PC-3 (cell line): ENCODE data around the gene PITX3. TPM values are rescaled to one million over a fixed set of nuclear protein-coding genes. Genes with fewer than 3 reads are reported as not detected.
A peak's percentile ranks its signal among the peaks of the same experiment; 100 is the strongest.

Source experiments
- ATAC-seq: fragments of 200-7000 bp; cut with Tn5 transposase; 2 replicates; pipeline ENCODE4 v1.9.1; 2020; ENCODE audit warnings: mild to moderate bottlenecking, moderate library complexity
- BruUV-seq: library from RNA; stranded (reverse); fragments of 400-500 nt; replicated peaks from 2 replicates; lab custom pipeline; 2021; lab: Mats Ljungman, UMichigan
- CTCF ChIA-PET: fragments of 300-600 bp; sonication (Branson Sonifier 250); formaldehyde crosslinking; loops from one replicate; lab custom pipeline; 2022; ENCODE audit warnings: antibody characterized with exemption; lab: Charles Lee
- POLR2A ChIA-PET: fragments of 300-600 bp; sonication (Branson Sonifier 250); formaldehyde crosslinking; loops from one replicate; lab custom pipeline; 2022; ENCODE audit warnings: antibody characterized with exemption; ENCODE audit not compliant: unreplicated experiment; lab: Charles Lee
- DNase-seq: peaks from one replicate; pipeline ENCODE4 v3.0.0-alpha.2; 2015
- H2AFZ ChIP-seq: fragments of 300-600 bp; sonication (generic); 2 replicates; pipeline ENCODE4 v1.6.0; 2016; ENCODE audit warnings: antibody characterized with exemption, low read length
- H3F3A ChIP-seq: fragments of 300-600 bp; sonication (generic); one replicate; pipeline ENCODE4 v1.6.0; 2017; ENCODE audit warnings: antibody characterized with exemption, low read length, control low read depth, mild to moderate bottlenecking; ENCODE audit not compliant: unreplicated experiment
- H3K27ac ChIP-seq: fragments of 300-600 bp; sonication (generic); 2 replicates; pipeline ENCODE4 v1.5.1; 2016; ENCODE audit warnings: mild to moderate bottlenecking, low read length
- H3K27me3 ChIP-seq: fragments of 300-600 bp; sonication (generic); 2 replicates; pipeline ENCODE4 v1.6.1; 2016; ENCODE audit warnings: low read length, mixed read lengths
- H3K36me3 ChIP-seq: fragments of 300-600 bp; sonication (generic); 2 replicates; pipeline ENCODE4 v1.6.1; 2016; ENCODE audit warnings: low read depth, mixed run types, low read length, mixed read lengths
- H3K4me1 ChIP-seq: fragments of 300-600 bp; sonication (generic); 2 replicates; pipeline ENCODE4 v1.5.1; 2016; ENCODE audit warnings: low read length; ENCODE audit not compliant: insufficient read depth
- H3K4me2 ChIP-seq: fragments of 300-600 bp; sonication (generic); 2 replicates; pipeline ENCODE4 v1.6.0; 2016; ENCODE audit warnings: low read length
- H3K4me3 ChIP-seq: fragments of 300-600 bp; sonication (generic); 2 replicates; pipeline ENCODE4 v1.5.1; 2016; ENCODE audit warnings: mild to moderate bottlenecking, low read length, mixed read lengths
- H3K79me2 ChIP-seq: fragments of 300-600 bp; sonication (generic); 2 replicates; pipeline ENCODE4 v1.6.1; 2017; ENCODE audit warnings: low read length, mixed read lengths
- H3K9ac ChIP-seq: fragments of 300-600 bp; sonication (generic); 2 replicates; pipeline ENCODE4 v1.6.0; 2016; ENCODE audit warnings: mild to moderate bottlenecking, low read length
- H3K9me2 ChIP-seq: fragments of 300-600 bp; sonication (generic); replicated peaks from 2 replicates; pipeline ENCODE4 v1.6.1; 2016; ENCODE audit warnings: mixed run types, low read length, mixed read lengths
- H3K9me3 ChIP-seq: fragments of 300-600 bp; sonication (generic); 2 replicates; pipeline ENCODE4 v1.6.1; 2016; ENCODE audit warnings: low read length, mixed read lengths
- H4K20me1 ChIP-seq: fragments of 300-600 bp; sonication (generic); 2 replicates; pipeline ENCODE4 v1.6.1; 2016; ENCODE audit warnings: low read length, mixed read lengths
- EZH2 ChIP-seq: fragments of 300-600 bp; sonication (generic); IDR thresholded peaks from one replicate; pipeline ENCODE4 v1.6.1; 2017; ENCODE audit warnings: antibody characterized with exemption, mild to moderate bottlenecking, low read length; ENCODE audit not compliant: unreplicated experiment
- EZH2phosphoT487 ChIP-seq: fragments of 300-600 bp; sonication (generic); IDR thresholded peaks from 2 replicates; pipeline ENCODE4 v1.6.1; 2018; ENCODE audit warnings: mild to moderate bottlenecking, antibody characterized with exemption, low read length, borderline replicate concordance
- intact Hi-C: fragments of 100-400 bp; cut with micrococcal nuclease; formaldehyde crosslinking; loops from 2 replicates; pipeline ENCODE4 v1.9.0; 2023
- total RNA-seq: library from RNA; depleted of rRNA; stranded (reverse); fragments of >200 nt; gene quantifications from 2 replicates; pipeline ENCODE4 v1.2.3, GENCODE V29; 2014
- TF ChIP-seq, protein P1 (sequence below): fragments of 300-600 bp; sonication (generic); conservative IDR thresholded peaks from 2 replicates; pipeline ENCODE4 v1.5.1; 2017; ENCODE audit warnings: antibody characterized with exemption, low read depth, mild to moderate bottlenecking, low read length

The PITX3 gene
- total RNA-seq, 1 experiment from 2014 or later = not detected

DNA sequence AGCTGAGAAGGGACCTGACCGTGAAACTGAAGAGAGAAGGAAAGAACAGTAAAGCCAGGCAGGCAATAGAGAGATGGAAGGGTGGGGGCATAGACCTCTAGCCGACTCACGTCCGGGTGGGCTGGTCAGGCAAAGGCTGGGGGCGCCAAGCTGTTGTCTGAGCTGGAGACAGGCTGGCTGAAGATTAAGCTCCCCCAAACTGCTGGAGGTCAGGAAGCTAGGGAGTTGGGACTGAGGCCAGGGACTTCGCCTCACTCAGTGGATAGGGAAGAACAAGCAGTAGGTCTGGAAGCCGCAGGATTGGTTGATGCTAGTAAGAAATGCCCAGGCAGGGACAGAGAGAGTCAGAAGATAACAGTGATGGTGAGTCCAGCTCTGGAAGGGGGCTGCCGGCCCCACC lies 5.3 kb downstream of the PITX3 start:
- no peak for ATAC-seq
- H3F3A ChIP-seq = no peaks in the 10 kb centered on the region
- peaks cover 8% of the 10 kb centered on the region for H3K4me1 ChIP-seq
- no peaks in the 10 kb centered on the region for H3K36me3 ChIP-seq
- no peaks in the 10 kb centered on the region for H4K20me1 ChIP-seq
- no peak overlapping the region for H3K4me2 ChIP-seq
- ChIA-PET POLR2A (interaction anchor here (1.0 kb wide), 1 partner anchor 9 kb away, joined by 4 read pairs; the partner anchor contains the start of gene GBF1), CTCF (interaction anchor here (0.6 kb wide), 1 partner anchor 150 kb away, joined by 3 read pairs; no protein-coding TSS in a partner anchor)
- no peak for DNase-seq
- no peak overlapping the region for H2AFZ ChIP-seq
- H3K9me3 ChIP-seq = no peaks in the 10 kb centered on the region
- H3K9me2 ChIP-seq = no peaks in the 10 kb centered on the region
- no peak overlapping the region for H3K9ac ChIP-seq
- intact Hi-C loops = no loop called here
- BruUV-seq = no TSS peak
- TF ChIP-seq EZH2 = no peak
- TF ChIP-seq EZH2phosphoT487 = no peak
- TF ChIP-seq, protein P1, sequence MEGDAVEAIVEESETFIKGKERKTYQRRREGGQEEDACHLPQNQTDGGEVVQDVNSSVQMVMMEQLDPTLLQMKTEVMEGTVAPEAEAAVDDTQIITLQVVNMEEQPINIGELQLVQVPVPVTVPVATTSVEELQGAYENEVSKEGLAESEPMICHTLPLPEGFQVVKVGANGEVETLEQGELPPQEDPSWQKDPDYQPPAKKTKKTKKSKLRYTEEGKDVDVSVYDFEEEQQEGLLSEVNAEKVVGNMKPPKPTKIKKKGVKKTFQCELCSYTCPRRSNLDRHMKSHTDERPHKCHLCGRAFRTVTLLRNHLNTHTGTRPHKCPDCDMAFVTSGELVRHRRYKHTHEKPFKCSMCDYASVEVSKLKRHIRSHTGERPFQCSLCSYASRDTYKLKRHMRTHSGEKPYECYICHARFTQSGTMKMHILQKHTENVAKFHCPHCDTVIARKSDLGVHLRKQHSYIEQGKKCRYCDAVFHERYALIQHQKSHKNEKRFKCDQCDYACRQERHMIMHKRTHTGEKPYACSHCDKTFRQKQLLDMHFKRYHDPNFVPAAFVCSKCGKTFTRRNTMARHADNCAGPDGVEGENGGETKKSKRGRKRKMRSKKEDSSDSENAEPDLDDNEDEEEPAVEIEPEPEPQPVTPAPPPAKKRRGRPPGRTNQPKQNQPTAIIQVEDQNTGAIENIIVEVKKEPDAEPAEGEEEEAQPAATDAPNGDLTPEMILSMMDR = no peak
- no peaks in the 10 kb centered on the region for H3K79me2 ChIP-seq
- H3K27ac ChIP-seq = no peak overlapping the region
- peaks cover 2% of the 10 kb centered on the region; the same call in 1 of the 2 replicates for H3K27me3 ChIP-seq
- no peak overlapping the region for H3K4me3 ChIP-seq

DNA sequence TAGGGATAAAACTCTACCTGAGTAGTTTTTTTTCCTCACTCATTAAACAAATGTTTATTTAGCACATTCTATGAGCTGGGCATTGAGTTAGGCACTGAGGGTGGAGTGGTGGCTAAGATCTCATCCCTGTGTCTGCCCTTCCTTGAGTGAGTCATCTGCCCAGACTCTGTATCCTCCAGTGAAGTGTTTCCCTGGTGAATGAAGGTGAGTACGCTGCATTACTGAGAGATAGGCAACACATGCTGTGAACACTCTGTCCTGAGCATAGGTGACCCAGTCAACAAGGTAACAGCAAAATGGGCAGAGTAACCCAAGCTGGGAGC lies 5.8 kb downstream of the PITX3 start:
- Histone ChIP-seq H3K4me3 (no peak overlapping the region), H3K4me1 (peaks cover 8% of the 10 kb centered on the region), H3K36me3 (no peaks in the 10 kb centered on the region), H3K4me2 (no peak overlapping the region), H3K9me2 (no peaks in the 10 kb centered on the region), H3K79me2 (no peaks in the 10 kb centered on the region), H3K9me3 (no peaks in the 10 kb centered on the region), H2AFZ (no peak overlapping the region), H3K27ac (no peak overlapping the region), H3K27me3 (peaks cover 4% of the 10 kb centered on the region; the same call in 1 of the 2 replicates), H4K20me1 (no peaks in the 10 kb centered on the region), H3F3A (no peaks in the 10 kb centered on the region), H3K9ac (no peak overlapping the region)
- no TSS peak for BruUV-seq
- CTCF ChIA-PET = interaction anchor here (0.6 kb wide), 1 partner anchor 150 kb away, joined by 3 read pairs; no protein-coding TSS in a partner anchor
- peak; percentile 69 for DNase-seq
- TF ChIP-seq, protein P1 = no peak
- TF ChIP-seq EZH2 = no peak
- no peak for TF ChIP-seq EZH2phosphoT487
- intact Hi-C loops = no loop called here
- POLR2A ChIA-PET = interaction anchor here (1.0 kb wide), 1 partner anchor 10 kb away, joined by 4 read pairs; the partner anchor contains the start of gene GBF1
- peak; percentile 96 for ATAC-seq

DNA sequence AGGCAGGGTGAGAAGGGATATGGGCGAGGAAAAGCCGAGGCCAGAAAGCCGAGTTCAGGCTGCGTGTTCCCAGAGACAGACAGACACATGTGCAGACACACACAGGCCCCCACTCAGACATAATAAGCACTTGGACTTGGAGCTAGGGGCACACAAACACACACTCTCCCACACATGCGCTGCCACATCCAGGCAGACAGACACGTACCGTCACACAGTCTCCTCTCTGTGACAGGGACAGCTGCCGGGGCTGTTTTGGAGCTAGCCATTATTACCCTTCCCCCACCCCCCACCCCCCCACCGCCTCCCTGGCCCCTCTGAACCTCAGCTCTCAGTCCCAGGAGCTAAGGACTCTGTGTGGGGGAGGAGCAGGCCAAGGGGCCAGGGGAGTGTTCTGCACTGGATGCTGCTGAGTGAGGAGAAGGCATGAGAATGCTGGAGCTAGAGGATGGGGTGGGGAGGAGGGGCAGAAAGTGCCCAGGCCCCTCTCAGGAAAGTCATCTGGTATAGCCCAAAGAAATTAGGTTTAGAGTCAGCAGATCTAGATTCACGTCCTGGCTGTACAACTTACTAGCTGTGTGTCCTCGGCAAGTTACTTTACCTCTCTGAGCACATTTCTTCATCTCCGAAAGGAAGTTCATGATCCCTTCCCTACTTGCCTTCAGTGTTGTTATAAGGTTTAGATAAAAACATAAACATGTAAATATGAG lies 6.3 kb downstream of the PITX3 start:
- H3K27ac ChIP-seq = no peak overlapping the region
- peaks cover 11% of the 10 kb centered on the region for H3K4me1 ChIP-seq
- H3K36me3 ChIP-seq = no peaks in the 10 kb centered on the region
- no peaks in the 10 kb centered on the region for H4K20me1 ChIP-seq
- H3K9me3 ChIP-seq = no peaks in the 10 kb centered on the region
- H3K9me2 ChIP-seq = no peaks in the 10 kb centered on the region
- no peak for ATAC-seq
- no peak for TF ChIP-seq EZH2phosphoT487
- no peak for TF ChIP-seq EZH2
- TF ChIP-seq, protein P1 = no peak
- DNase-seq = no peak
- H3F3A ChIP-seq = no peaks in the 10 kb centered on the region
- peaks cover 4% of the 10 kb centered on the region; the same call in 1 of the 2 replicates for H3K27me3 ChIP-seq
- no TSS peak for BruUV-seq
- no peaks in the 10 kb centered on the region for H3K79me2 ChIP-seq
- H3K9ac ChIP-seq = no peak overlapping the region
- H3K4me3 ChIP-seq = no peak overlapping the region
- no peak overlapping the region for H2AFZ ChIP-seq
- ChIA-PET POLR2A (interaction anchor here (0.6 to 1.0 kb wide), 3 partner anchors 10 to 534 kb away, joined by 3 to 7 read pairs (median 4); partner anchors contain the start of gene GBF1), CTCF (no interaction called here)
- no peak overlapping the region for H3K4me2 ChIP-seq
- intact Hi-C loops = no loop called here
